ENCODE measurements around the gene ARHGEF17.

GRCh38 chr11:73274722-73275380, 33.2 kb upstream of the ARHGEF17 start:
- TF ChIP-seq EZH2 (IDR thresholded peaks at IDR 0.05; ENCODE audit: insufficient read depth, poor library complexity, severe bottlenecking) (no peak), EZH2phosphoT487 (IDR thresholded peaks at IDR 0.05; ENCODE audit: insufficient read depth, low read depth) (no peak)

Data from GM23248 (cell line).